Fibroblast of lung (primary cell): ENCODE measurements around the gene CSK. TPM values are rescaled to one million over a fixed set of nuclear protein-coding genes. Genes with fewer than 3 reads are reported as not detected.

ENCODE experiments used
- DNase-seq, 2 donors: peaks; one replicate each; pipeline versions ENCODE4 v3.0.0 to v3.0.0-alpha.2; 2010; ENCODE audit warnings: low read depth in 2 of 2
- H2AFZ ChIP-seq: 2 replicates; pipeline ENCODE4 v1.5.1; 2012; ENCODE audit warnings: low read length, control low read depth, inconsistent platforms
- H3K27ac ChIP-seq: 2 replicates; pipeline ENCODE4 v1.5.1; 2011; ENCODE audit warnings: low read length, control low read depth; ENCODE audit not compliant: insufficient read depth
- H3K27me3 ChIP-seq: 2 replicates; pipeline ENCODE4 v1.5.1; 2011; ENCODE audit warnings: mild to moderate bottlenecking, low read length; ENCODE audit not compliant: control insufficient read depth, insufficient read depth
- H3K36me3 ChIP-seq: 2 replicates; pipeline ENCODE4 v1.5.1; 2011; ENCODE audit warnings: low read length; ENCODE audit not compliant: control insufficient read depth, insufficient read depth
- H3K4me1 ChIP-seq: 2 replicates; pipeline ENCODE4 v1.5.1; 2011; ENCODE audit warnings: low read length; ENCODE audit not compliant: control insufficient read depth, insufficient read depth; ENCODE audit errors: extremely low read depth
- H3K4me2 ChIP-seq: 2 replicates; pipeline ENCODE4 v1.5.1; 2011; ENCODE audit warnings: low read length, control low read depth; ENCODE audit not compliant: insufficient read depth; ENCODE audit errors: extremely low read depth
- H3K4me3 ChIP-seq, 4 experiments: fragments of 200-600 bp in 1 of 4; sonication (generic) in 1 of 4; replicated peaks in 1 of 4; 2 replicates each; pipeline ENCODE4 v1.5.1; 2011 to 2016; ENCODE audit warnings: low read length in 4 of 4, low read depth in 3 of 4, mild to moderate bottlenecking in 3 of 4, control low read depth in 2 of 4, inconsistent platforms in 1 of 4, mixed read lengths in 1 of 4; ENCODE audit not compliant: insufficient read depth in 1 of 4; ENCODE audit errors: control extremely low read depth in 1 of 4
- H3K79me2 ChIP-seq: 2 replicates; pipeline ENCODE4 v1.5.1; 2012; ENCODE audit warnings: mild to moderate bottlenecking, low read length, inconsistent platforms; ENCODE audit not compliant: control insufficient read depth, insufficient read depth
- H3K9ac ChIP-seq: 2 replicates; pipeline ENCODE4 v1.5.1; 2011; ENCODE audit warnings: mild to moderate bottlenecking, low read length, control low read depth; ENCODE audit not compliant: insufficient read depth
- H3K9me3 ChIP-seq: 2 replicates; pipeline ENCODE4 v1.5.1; 2012; ENCODE audit warnings: low read depth, low read length; ENCODE audit not compliant: control insufficient read depth, insufficient read depth
- H4K20me1 ChIP-seq: 2 replicates; pipeline ENCODE4 v1.5.1; 2011; ENCODE audit warnings: low read length; ENCODE audit not compliant: control insufficient read depth, insufficient read depth; ENCODE audit errors: extremely low read depth
- CTCF ChIP-seq, 2 donors: IDR thresholded peaks in 1 of 2; conservative IDR thresholded peaks in 1 of 2; 1 replicate in 1 of 2; 2 replicates in 1 of 2; pipeline ENCODE4 v1.5.1; 2011 to 2012; ENCODE audit warnings: low read length in 2 of 2, control low read depth in 1 of 2, inconsistent platforms in 1 of 2, low read depth in 1 of 2, mild to moderate bottlenecking in 1 of 2
- EZH2 ChIP-seq: IDR thresholded peaks from 2 replicates; pipeline ENCODE4 v1.5.1; 2012; ENCODE audit warnings: low read length, control low read depth, mild to moderate bottlenecking; ENCODE audit errors: missing control alignments
- polyA plus RNA-seq, 2 donors: library from polyadenylated mRNA; depleted of rRNA in 1 of 2; stranded (reverse) in 1 of 2; unstranded in 1 of 2; fragments of >200 nt; gene quantifications; 2 replicates each; pipeline ENCODE4 v1.2.1, GENCODE V29; 2011 to 2012; ENCODE audit warnings: missing spikeins in 1 of 2
- total RNA-seq: library from RNA; depleted of rRNA; stranded (reverse); fragments of >200 nt; gene quantifications from 2 replicates; pipeline ENCODE4 v1.2.1, GENCODE V29; 2014

CSK gene
- total and polyA plus RNA-seq, 2 donors (not counting 1 experiment from before 2014, with no cell fraction given): 21.5 to 22.0 TPM

DNA sequence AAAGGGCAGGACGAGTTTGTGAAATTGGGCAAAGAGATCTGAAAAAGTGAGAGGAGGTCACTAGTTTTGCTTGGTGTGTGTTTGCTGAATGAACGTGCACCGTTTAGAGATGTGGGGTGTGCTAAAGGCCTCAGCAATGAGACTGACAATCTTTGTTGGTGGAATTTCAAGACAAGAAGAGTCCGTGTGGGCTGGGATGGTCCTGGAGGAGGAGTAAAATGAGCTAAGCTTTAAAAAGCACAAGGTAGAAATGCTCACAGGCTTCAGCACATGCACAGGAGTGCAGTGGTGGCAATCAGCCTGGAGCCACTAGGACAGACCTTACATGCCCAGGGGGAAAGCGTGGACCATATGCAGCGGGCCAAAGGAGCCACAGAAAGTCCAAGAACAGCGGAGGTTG, 43.1 kb downstream of the CSK start:
- Histone ChIP-seq H3K4me2 (no peak overlapping the region), H3K79me2 (no peaks in the 10 kb centered on the region), H3K4me1 (no peaks in the 10 kb centered on the region), H2AFZ (no peak overlapping the region), H3K27me3 (peaks cover 27% of the 10 kb centered on the region), H3K9ac (no peak overlapping the region), H3K4me3 (no peak overlapping the region), H4K20me1 (no peaks in the 10 kb centered on the region), H3K36me3 (no peaks in the 10 kb centered on the region), H3K27ac (no peak overlapping the region), H3K9me3 (no peaks in the 10 kb centered on the region)
- no peak for DNase-seq
- TF ChIP-seq EZH2: no peak
- TF ChIP-seq CTCF (conservative IDR thresholded peaks at IDR 0.05 in 1 of 2, IDR thresholded peaks at IDR 0.05 in 1 of 2; ENCODE audit: low read depth in 1 of 2, low read length in 2 of 2): no peak

GRCh38 chr15:74825866-74826265, 44.0 kb downstream of the CSK start:
- H3K27ac ChIP-seq: no peak overlapping the region
- no peak overlapping the region for H2AFZ ChIP-seq
- TF ChIP-seq EZH2: no peak
- no peak overlapping the region for H3K4me3 ChIP-seq
- peaks cover 23% of the 10 kb centered on the region for H3K27me3 ChIP-seq
- no peaks in the 10 kb centered on the region for H3K36me3 ChIP-seq
- no peaks in the 10 kb centered on the region for H3K9me3 ChIP-seq
- no peaks in the 10 kb centered on the region for H3K4me1 ChIP-seq
- H3K79me2 ChIP-seq: no peaks in the 10 kb centered on the region
- no peak overlapping the region for H3K4me2 ChIP-seq
- H4K20me1 ChIP-seq: no peaks in the 10 kb centered on the region
- H3K9ac ChIP-seq: no peak overlapping the region
- DNase-seq: no peak

DNA sequence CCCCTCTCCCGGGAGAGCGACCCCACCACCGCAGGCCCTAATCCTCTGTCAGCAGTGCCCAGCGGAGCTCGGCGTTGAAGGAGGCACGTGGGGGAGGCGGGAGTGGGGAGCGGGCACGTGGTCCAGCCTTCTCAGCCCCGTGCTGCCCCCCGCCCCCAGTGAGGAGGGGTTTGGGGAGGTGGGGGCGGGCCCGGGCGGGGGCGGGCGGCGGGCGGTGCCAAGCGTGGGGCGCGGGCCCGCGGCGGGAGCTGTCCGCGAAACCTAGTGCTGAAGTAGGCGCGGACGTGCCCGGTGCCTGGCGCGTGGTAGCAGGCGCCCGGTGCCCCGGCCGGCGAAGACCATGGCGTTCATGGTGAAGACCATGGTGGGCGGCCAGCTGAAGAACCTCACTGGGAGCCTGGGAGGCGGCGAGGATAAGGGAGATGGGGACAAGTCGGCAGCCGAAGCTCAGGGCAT, 44.5 kb downstream of the CSK start, which contains the start of gene CPLX3:
TSS of gene CPLX3 (plus strand) at position 264 of the 456 bp plus-strand sequence. CDS start at position 341, 77 bp downstream.
- Histone ChIP-seq H3K9ac (no peak within 1 kb of the TSS), H3K4me3 (no peak within 1 kb of the TSS), H3K36me3 (no peaks in the 10 kb centered on the region), H4K20me1 (no peaks in the 10 kb centered on the region), H3K4me2 (no peak within 1 kb of the TSS), H3K27ac (no peak within 1 kb of the TSS), H3K27me3 (peaks cover 17% of the 10 kb centered on the region), H3K4me1 (no peaks in the 10 kb centered on the region), H3K9me3 (no peaks in the 10 kb centered on the region), H2AFZ (no peak within 1 kb of the TSS), H3K79me2 (no peaks in the 10 kb centered on the region)
- no peak for DNase-seq
- no peak for TF ChIP-seq EZH2
- TF ChIP-seq CTCF (conservative IDR thresholded peaks at IDR 0.05 in 1 of 2, IDR thresholded peaks at IDR 0.05 in 1 of 2; ENCODE audit: low read depth in 1 of 2, low read length in 2 of 2): no peak
